NCI-H1436 (cell line): Measurements from ENCODE around the gene KLF3.

Experiments
- DNase-seq: peaks from one replicate; lab custom pipeline; 2025; lab: John Stamatoyannopoulos, UW

The KLF3 gene

GRCh38 chr4:38745881-38746280 lies 81.9 kb downstream of the KLF3 start:
- no peak for DNase-seq

GRCh38 chr4:38747629-38748028 lies 83.6 kb downstream of the KLF3 start:
- no peak for DNase-seq

- no peak for DNase-seq
These were observed 85.3 kb downstream of the KLF3 start for GRCh38 chr4:38749336-38749735.
